K562 (cell line): Measurements from ENCODE around the gene DAP. TPM values are rescaled to one million over a fixed set of nuclear protein-coding genes. Genes with fewer than 3 reads are reported as not detected.
A peak's percentile ranks its signal among the peaks of the same experiment; 100 is the strongest.

Experiments
- ARID1B ChIP-seq: fragments of 450-650 bp; IDR thresholded peaks from 2 replicates; pipeline ENCODE4 v1.6.1; 2016; ENCODE audit warnings: antibody characterized with exemption, mild to moderate bottlenecking, inconsistent platforms
- GTF2B ChIP-seq: IDR thresholded peaks from 2 replicates; pipeline ENCODE4 v1.6.1; 2011; ENCODE audit not compliant: insufficient read length; ENCODE audit errors: extremely low read depth
- LCOR ChIP-seq: sonication (generic); formaldehyde crosslinking; IDR thresholded peaks from 2 replicates; pipeline ENCODE4 v1.8.0; 2022; ENCODE audit warnings: mild to moderate bottlenecking, missing genetic modification reagents
- MAZ ChIP-seq, 2 experiments: fragments of 450-650 bp in 1 of 2; sonication (generic) in 1 of 2; formaldehyde crosslinking; IDR thresholded peaks in 1 of 2; conservative IDR thresholded peaks in 1 of 2; 2 replicates each; pipeline versions ENCODE4 v1.4.0 to v1.5.0; 2020; ENCODE audit warnings: mild to moderate bottlenecking in 1 of 2, missing genetic modification reagents in 1 of 2
- MIER1 ChIP-seq: fragments of 450-650 bp; IDR thresholded peaks from 2 replicates; pipeline ENCODE4 v1.6.1; 2016; ENCODE audit warnings: antibody characterized with exemption, mild to moderate bottlenecking, low read depth
- MLX ChIP-seq, 2 experiments: fragments of 450-650 bp in 1 of 2; sonication (generic) in 1 of 2; formaldehyde crosslinking; conservative IDR thresholded peaks; 2 replicates each; pipeline versions ENCODE4 v1.4.0 to v1.8.1; 2020 to 2022; ENCODE audit warnings: mild to moderate bottlenecking in 1 of 2, missing genetic modification reagents in 1 of 2
- OTX1 ChIP-seq: fragments of 450-650 bp; formaldehyde crosslinking; IDR thresholded peaks from 2 replicates; pipeline ENCODE4 v1.4.0; 2022; ENCODE audit warnings: mild to moderate bottlenecking
- PRPF4 ChIP-seq: fragments of 200-400 bp; formaldehyde crosslinking; IDR thresholded peaks from one replicate; pipeline ENCODE4 v1.6.1; 2017; ENCODE audit warnings: low read length, low read depth, mild to moderate bottlenecking; ENCODE audit not compliant: insufficient read depth, poor library complexity, severe bottlenecking
- RBM39 ChIP-seq: fragments of 200-400 bp; formaldehyde crosslinking; optimal IDR thresholded peaks from 2 replicates; pipeline ENCODE3; 2018; ENCODE audit warnings: low read depth, low read length
- RFX5 ChIP-seq: IDR thresholded peaks from 2 replicates; pipeline ENCODE4 v1.6.1; 2011; ENCODE audit warnings: low read depth, mild to moderate bottlenecking, improper control_type of control experiment, low read length
- SMARCE1 ChIP-seq: fragments of 450-650 bp; IDR thresholded peaks from 2 replicates; pipeline ENCODE4 v1.7.1; 2016; ENCODE audit warnings: mild to moderate bottlenecking
- SRSF3 ChIP-seq: fragments of 200-400 bp; formaldehyde crosslinking; IDR thresholded peaks from 2 replicates; pipeline ENCODE4 v1.6.1; 2016; ENCODE audit warnings: mild to moderate bottlenecking, low read length, moderate library complexity; ENCODE audit not compliant: insufficient read depth
- STAT6 ChIP-seq: sonication (generic); formaldehyde crosslinking; IDR thresholded peaks from 2 replicates; pipeline ENCODE4 v1.8.1; 2023; ENCODE audit warnings: mild to moderate bottlenecking, missing genetic modification reagents
- THAP7 ChIP-seq: fragments of 250-450 bp; sonication (Bioruptor Pico); IDR thresholded peaks from 2 replicates; pipeline ENCODE4 v1.5.0; 2021
- ZBTB8A ChIP-seq: fragments of 450-650 bp; IDR thresholded peaks from 2 replicates; pipeline ENCODE4 v1.6.1; 2018; ENCODE audit warnings: mild to moderate bottlenecking, moderate library complexity; ENCODE audit not compliant: partially characterized antibody
- ZNF316 ChIP-seq: fragments of 450-650 bp; IDR thresholded peaks from 2 replicates; pipeline ENCODE4 v1.6.1; 2016
- ZNF785 ChIP-seq: fragments of 250-450 bp; sonication (Bioruptor Pico); IDR thresholded peaks from 2 replicates; pipeline ENCODE4 v1.4.0; 2020; ENCODE audit warnings: mild to moderate bottlenecking
- polyA plus RNA-seq, 8 experiments: library from polyadenylated mRNA; depleted of rRNA in 4 of 8; stranded (reverse) in 5 of 8; unstranded in 3 of 8; fragments of >200 nt; fragmentation: Nextera tagmentation in 2 of 8; fragmentation: Illumina TruSeq in 1 of 8; extraction: Ambion mirVana in 2 of 8; extraction: Trizol in 1 of 8; gene quantifications; 2 replicates each; pipeline versions ENCODE4 v1.2.1 to v1.2.3, GENCODE V29; 2011 to 2014; ENCODE audit warnings: inconsistent platforms in 1 of 8, missing spikeins in 1 of 8
- total RNA-seq, 7 experiments: library from RNA; depleted of rRNA in 6 of 7; stranded (reverse); fragments of >200 nt in 6 of 7; fragmentation: Illumina TruSeq in 2 of 7; extraction: Trizol in 2 of 7; gene quantifications; 2 replicates each; pipeline versions ENCODE4 v1.2.1 to v1.2.3, GENCODE V29; 2011 to 2021; ENCODE audit warnings: low replicate concordance in 1 of 7
- TF ChIP-seq, protein P1 (sequence below), 3 experiments: fragments of 200-800 bp in 1 of 3; sonication (Bioruptor generic) in 1 of 3; sonication (generic) in 1 of 3; formaldehyde crosslinking in 1 of 3; IDR thresholded peaks; 2 replicates each; pipeline versions ENCODE4 v1.6.1 to v1.8.0; 2016 to 2022; ENCODE audit warnings: mild to moderate bottlenecking in 2 of 3, missing compliant biosample characterization in 2 of 3, missing genetic modification characterization in 2 of 3, missing genetic modification reagents in 1 of 3

The DAP gene
- total and polyA plus RNA-seq, 9 of the 15 experiments (the other 6 are each of a cell fraction or from before 2014, with no cell fraction given): 14.1 to 151 (median 34.5) TPM

- TF ChIP-seq RFX5 (no peak), RBM39 (no peak), ZNF785 (CRISPR knock-in tag) (no peak), SMARCE1 (peak; percentile 29; the same call in 1 of the 2 replicates), STAT6 (CRISPR knock-in tag) (no peak), ZBTB8A (no peak), MAZ (CRISPR knock-in tag; conservative IDR thresholded peaks at IDR 0.05 in 1 of 2, IDR thresholded peaks at IDR 0.05 in 1 of 2) (no peak), LCOR (CRISPR knock-in tag) (peak; percentile 44; the same call in 1 of the 2 replicates), ZNF316 (no peak), PRPF4 (no peak), MIER1 (0 out of 2 replicates have a peak, but pooled peaks have one; percentile 28), MLX (CRISPR knock-in tag; conservative IDR thresholded peaks at IDR 0.05) (no peak), ARID1B (peak; percentile 92), OTX1 (CRISPR knock-in tag) (0 out of 2 replicates have a peak, but pooled peaks have one; percentile 82), THAP7 (CRISPR knock-in tag) (no peak), GTF2B (no peak), SRSF3 (no peak)
- TF ChIP-seq, protein P1, sequence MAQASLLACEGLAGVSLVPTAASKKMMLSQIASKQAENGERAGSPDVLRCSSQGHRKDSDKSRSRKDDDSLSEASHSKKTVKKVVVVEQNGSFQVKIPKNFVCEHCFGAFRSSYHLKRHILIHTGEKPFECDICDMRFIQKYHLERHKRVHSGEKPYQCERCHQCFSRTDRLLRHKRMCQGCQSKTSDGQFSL (CRISPR knock-in tag; IDR thresholded peaks at IDR 0.05): 0 out of 2 replicates have a peak, but pooled peaks have one; percentile 35
- TF ChIP-seq, protein P1 (tag; IDR thresholded peaks at IDR 0.05): no peak
These were observed 52.7 kb downstream of the DAP start (continued) for GRCh38 chr5:10708189-10708944.
